GM23248 (cell line): ENCODE results near the gene DIABLO.

Experiments used
- EZH2 ChIP-seq: fragments of 200-600 bp; sonication (generic); IDR thresholded peaks from 2 replicates; pipeline ENCODE4 v1.6.1; 2018; ENCODE audit warnings: antibody characterized with exemption, mild to moderate bottlenecking; ENCODE audit not compliant: insufficient read depth, poor library complexity, severe bottlenecking
- EZH2phosphoT487 ChIP-seq: fragments of 200-600 bp; sonication (generic); IDR thresholded peaks from 2 replicates; pipeline ENCODE4 v1.6.1; 2018; ENCODE audit warnings: antibody characterized with exemption, moderate library complexity, mild to moderate bottlenecking, low read depth; ENCODE audit not compliant: insufficient read depth

DNA sequence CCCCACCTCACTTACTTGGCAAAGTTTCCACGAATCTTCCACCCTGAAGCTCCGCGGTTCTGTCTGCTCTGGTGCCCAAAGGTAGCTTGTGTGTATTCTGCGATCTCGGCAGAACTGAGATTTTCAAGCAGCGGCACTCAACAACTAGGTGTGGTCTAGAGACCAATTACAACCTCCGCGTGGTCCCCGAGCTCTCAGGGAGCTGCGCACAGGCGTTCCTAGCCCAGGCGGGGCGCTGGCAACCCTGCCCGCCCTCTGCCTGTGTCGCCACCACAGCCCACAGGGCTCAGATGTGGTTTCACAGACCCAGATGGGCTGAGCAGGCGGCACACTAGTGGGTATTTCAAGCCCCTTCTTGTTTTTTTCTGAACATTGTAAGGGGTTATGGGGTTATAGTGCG lies 1.5 kb upstream of the DIABLO start:
- TF ChIP-seq EZH2 (no peak), EZH2phosphoT487 (no peak)
